SU-DHL-6 (cell line): ENCODE results near the gene HS6ST1.

ENCODE experiments used
- CTCF ChIP-seq: fragments of 200-600 bp; sonication (generic); IDR thresholded peaks from one replicate; pipeline ENCODE4 v1.5.1; 2017; ENCODE audit warnings: antibody characterized with exemption, mild to moderate bottlenecking, low read length, moderate library complexity; ENCODE audit not compliant: insufficient read depth, poor library complexity, severe bottlenecking
- EZH2phosphoT487 ChIP-seq: fragments of 200-600 bp; sonication (generic), shearing (Covaris generic); conservative IDR thresholded peaks from 2 replicates; pipeline ENCODE4 v1.6.1; 2018; ENCODE audit warnings: mild to moderate bottlenecking, antibody characterized with exemption, low read length, moderate library complexity, mixed read lengths

GRCh38 chr2:128302011-128302743 lies 16.5 kb downstream of the HS6ST1 start:
- no peak for TF ChIP-seq CTCF
- TF ChIP-seq EZH2phosphoT487: no peak
